Activated CD8-positive, alpha-beta T cell treated with anti-CD3 and anti-CD28 coated beads for 36 hours (primary cell): ENCODE data around the gene INAFM1. TPM values are rescaled to one million over a fixed set of nuclear protein-coding genes. Genes with fewer than 3 reads are reported as not detected.
"Not testable (repeated sequence)": the region's sequence is repeated elsewhere in the genome, so short reads cannot be mapped to it uniquely, and the experiment has no call there.

Source experiments
- ATAC-seq: fragments of 200-7000 bp; cut with Tn5 transposase; one replicate; pipeline ENCODE4 v1.10.0; 2021; ENCODE audit warnings: mild to moderate bottlenecking, moderate library complexity
- CTCF ChIA-PET: fragments of 350-600 bp; sonication (Branson Sonifier 250); formaldehyde crosslinking; loops from one replicate; lab custom pipeline; 2021; ENCODE audit warnings: antibody characterized with exemption; lab: Charles Lee
- POLR2A ChIA-PET: fragments of 350-600 bp; sonication (Branson Sonifier 250); formaldehyde crosslinking; loops from one replicate; lab custom pipeline; 2021; ENCODE audit warnings: antibody characterized with exemption; lab: Charles Lee
- DNase-seq: peaks from one replicate; pipeline ENCODE4 v3.0.0-alpha.2; 2020
- H3K27ac Mint-ChIP-seq: one replicate; pipeline ENCODE4 v1.8.0; 2021; ENCODE audit warnings: mild to moderate bottlenecking, mixed read lengths
- H3K27me3 Mint-ChIP-seq: one replicate; pipeline ENCODE4 v1.8.0; 2021; ENCODE audit warnings: mixed read lengths
- H3K36me3 Mint-ChIP-seq: one replicate; pipeline ENCODE4 v1.8.0; 2021; ENCODE audit warnings: low read depth, mixed read lengths
- H3K4me1 Mint-ChIP-seq: one replicate; pipeline ENCODE4 v1.8.0; 2021; ENCODE audit warnings: low read depth, mixed read lengths
- H3K4me3 Mint-ChIP-seq: one replicate; pipeline ENCODE4 v1.8.0; 2021; ENCODE audit warnings: mild to moderate bottlenecking, moderate library complexity, mixed read lengths
- H3K9me3 Mint-ChIP-seq: one replicate; pipeline ENCODE4 v1.8.0; 2021; ENCODE audit warnings: mixed read lengths
- intact Hi-C: fragments of 100-400 bp; cut with micrococcal nuclease; formaldehyde crosslinking; loops from one replicate; pipeline ENCODE4 v1.10.0; 2022
- total RNA-seq, 2 experiments: library from RNA; stranded (reverse); gene quantifications; one replicate each; pipeline ENCODE4 v1.2.3, GENCODE V29; 2021
- TF ChIP-seq, protein P1 (sequence below): fragments of 200-600 bp; IDR thresholded peaks from one replicate; pipeline ENCODE4 v1.8.0; 2022; ENCODE audit warnings: antibody characterized with exemption, mild to moderate bottlenecking

Gene INAFM1
- total RNA-seq, 2 experiments from 2014 or later, result 11.4 to 12.7 TPM

DNA sequence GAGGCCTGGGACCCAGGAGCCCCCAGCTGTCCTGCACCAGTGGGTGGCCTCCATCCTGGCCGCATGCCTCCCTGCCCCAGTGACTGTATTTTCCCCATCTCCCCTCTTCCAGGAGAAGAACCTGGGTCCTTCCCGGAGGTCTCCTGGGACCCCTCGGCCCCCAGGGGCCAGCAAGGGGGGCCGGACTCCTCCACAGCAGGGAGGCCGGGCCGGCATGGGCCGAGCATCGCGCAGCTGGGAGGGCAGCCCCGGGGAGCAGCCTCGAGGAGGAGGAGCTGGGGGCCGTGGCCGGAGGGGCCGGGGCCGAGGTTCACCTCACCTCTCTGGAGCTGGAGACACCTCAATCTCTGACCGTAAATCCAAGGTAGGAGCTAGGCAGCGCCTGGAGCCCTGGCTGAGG lies 14.2 kb upstream of the INAFM1 start:
- H3K27me3 Mint-ChIP-seq, result no peaks in the 10 kb centered on the region
- CTCF ChIA-PET, result interaction anchor here (2.1 kb wide), 1 partner anchor 16 kb away, joined by 6 read pairs; no protein-coding TSS in a partner anchor
- POLR2A ChIA-PET, result interaction anchor here (1.2 to 1.8 kb wide), 3 partner anchors 9 to 16 kb away, joined by 3 to 5 read pairs (median 4); no protein-coding TSS in a partner anchor
- DNase-seq (no peak), ATAC-seq (no peak)
- H3K36me3 Mint-ChIP-seq, result peaks cover 39% of the 10 kb centered on the region
- no peak overlapping the region for H3K4me3 Mint-ChIP-seq
- TF ChIP-seq, protein P1, sequence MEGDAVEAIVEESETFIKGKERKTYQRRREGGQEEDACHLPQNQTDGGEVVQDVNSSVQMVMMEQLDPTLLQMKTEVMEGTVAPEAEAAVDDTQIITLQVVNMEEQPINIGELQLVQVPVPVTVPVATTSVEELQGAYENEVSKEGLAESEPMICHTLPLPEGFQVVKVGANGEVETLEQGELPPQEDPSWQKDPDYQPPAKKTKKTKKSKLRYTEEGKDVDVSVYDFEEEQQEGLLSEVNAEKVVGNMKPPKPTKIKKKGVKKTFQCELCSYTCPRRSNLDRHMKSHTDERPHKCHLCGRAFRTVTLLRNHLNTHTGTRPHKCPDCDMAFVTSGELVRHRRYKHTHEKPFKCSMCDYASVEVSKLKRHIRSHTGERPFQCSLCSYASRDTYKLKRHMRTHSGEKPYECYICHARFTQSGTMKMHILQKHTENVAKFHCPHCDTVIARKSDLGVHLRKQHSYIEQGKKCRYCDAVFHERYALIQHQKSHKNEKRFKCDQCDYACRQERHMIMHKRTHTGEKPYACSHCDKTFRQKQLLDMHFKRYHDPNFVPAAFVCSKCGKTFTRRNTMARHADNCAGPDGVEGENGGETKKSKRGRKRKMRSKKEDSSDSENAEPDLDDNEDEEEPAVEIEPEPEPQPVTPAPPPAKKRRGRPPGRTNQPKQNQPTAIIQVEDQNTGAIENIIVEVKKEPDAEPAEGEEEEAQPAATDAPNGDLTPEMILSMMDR, result no peak
- peaks cover 36% of the 10 kb centered on the region for H3K4me1 Mint-ChIP-seq
- intact Hi-C loops, result no loop called here
- H3K9me3 Mint-ChIP-seq, result no peaks in the 10 kb centered on the region
- no peak overlapping the region for H3K27ac Mint-ChIP-seq

DNA sequence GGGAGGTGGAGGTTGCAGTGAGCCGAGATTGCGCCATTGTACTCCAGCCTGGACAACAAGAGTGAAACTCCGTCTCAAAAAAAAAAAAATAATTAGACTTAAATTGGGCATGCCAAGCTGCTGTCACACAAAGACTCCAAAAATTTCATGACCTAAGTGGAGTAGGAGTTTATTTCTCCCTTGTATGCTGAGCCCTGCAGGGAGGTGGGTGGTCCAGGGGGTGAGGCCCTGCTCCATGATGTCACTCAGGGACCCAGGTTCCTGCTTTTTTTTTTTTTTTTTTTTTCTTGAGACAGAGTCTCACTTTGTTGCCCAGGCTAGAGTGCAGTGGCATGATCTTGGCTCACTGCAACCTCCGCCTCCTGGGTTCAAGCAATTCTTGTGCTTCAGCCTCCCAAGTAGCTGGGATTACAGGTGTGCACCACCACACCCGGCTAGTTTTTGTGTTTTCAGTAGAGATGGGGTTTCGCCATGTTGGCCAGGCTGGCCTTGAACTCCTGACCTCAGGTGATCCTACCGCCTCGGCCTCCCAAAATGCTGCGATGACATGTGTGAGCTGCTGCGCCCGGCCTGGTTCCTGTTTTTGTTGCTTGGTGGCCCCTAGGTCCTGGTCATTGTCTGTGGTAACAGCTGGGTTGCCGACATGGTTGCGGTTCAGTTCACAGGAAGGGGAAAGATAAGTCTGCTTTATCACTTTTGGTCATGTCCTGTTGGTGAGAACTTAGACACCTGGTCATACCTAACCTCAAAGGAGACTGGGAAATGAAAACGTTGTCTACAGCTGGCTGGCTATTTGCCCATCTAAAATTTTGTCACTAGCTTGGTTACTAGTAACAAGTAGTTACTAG lies 12.5 kb upstream of the INAFM1 start:
- intact Hi-C loops, H3K27me3 Mint-ChIP-seq, ATAC-seq, DNase-seq, H3K27ac Mint-ChIP-seq, H3K4me3 Mint-ChIP-seq, H3K9me3 Mint-ChIP-seq: not testable (repeated sequence)
- ChIA-PET POLR2A (interaction anchor here (0.9 kb wide), 1 partner anchor 12 kb away, joined by 4 read pairs; no protein-coding TSS in a partner anchor), CTCF (interaction anchor here (1.2 to 2.1 kb wide), 2 partner anchors 18 to 24 kb away, joined by 3 to 6 read pairs; no protein-coding TSS in a partner anchor)
- Mint-ChIP-seq H3K4me1 (peaks cover 32% of the 10 kb centered on the region), H3K36me3 (peaks cover 44% of the 10 kb centered on the region)

DNA sequence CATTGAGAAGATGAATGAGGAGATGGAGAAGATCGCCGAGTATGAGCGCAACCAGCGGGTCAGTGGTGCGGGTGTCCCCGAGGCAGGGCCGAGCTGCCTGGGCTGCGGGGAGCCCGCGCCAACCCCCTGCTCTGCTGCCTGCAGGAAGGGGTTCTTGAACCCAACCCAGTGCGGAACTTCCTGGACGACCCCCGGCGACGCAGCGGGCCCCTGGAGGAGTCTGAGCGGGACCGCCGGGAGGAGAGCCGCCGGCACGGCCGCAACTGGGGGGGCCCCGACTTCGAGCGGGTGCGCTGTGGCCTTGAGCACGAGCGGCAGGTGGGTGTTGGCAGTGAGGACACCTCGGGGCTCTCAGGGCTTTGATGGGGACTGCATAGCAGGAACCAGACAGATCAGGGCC lies 10.1 kb upstream of the INAFM1 start:
- Mint-ChIP-seq H3K4me3 (no peak overlapping the region), H3K27ac (no peak overlapping the region), H3K36me3 (peaks cover 39% of the 10 kb centered on the region), H3K4me1 (peaks cover 8% of the 10 kb centered on the region), H3K9me3 (no peaks in the 10 kb centered on the region), H3K27me3 (no peaks in the 10 kb centered on the region)
- ChIA-PET CTCF (interaction anchor here (1.4 kb wide), 1 partner anchor 17 kb away, joined by 4 read pairs; no protein-coding TSS in a partner anchor), POLR2A (interaction anchor here (1.1 kb wide), 1 partner anchor 10 kb away, joined by 3 read pairs; the partner anchor contains the start of gene INAFM1)
- intact Hi-C loops, result no loop called here
- DNase-seq (no peak), ATAC-seq (no peak)
- TF ChIP-seq, protein P1, result no peak

DNA sequence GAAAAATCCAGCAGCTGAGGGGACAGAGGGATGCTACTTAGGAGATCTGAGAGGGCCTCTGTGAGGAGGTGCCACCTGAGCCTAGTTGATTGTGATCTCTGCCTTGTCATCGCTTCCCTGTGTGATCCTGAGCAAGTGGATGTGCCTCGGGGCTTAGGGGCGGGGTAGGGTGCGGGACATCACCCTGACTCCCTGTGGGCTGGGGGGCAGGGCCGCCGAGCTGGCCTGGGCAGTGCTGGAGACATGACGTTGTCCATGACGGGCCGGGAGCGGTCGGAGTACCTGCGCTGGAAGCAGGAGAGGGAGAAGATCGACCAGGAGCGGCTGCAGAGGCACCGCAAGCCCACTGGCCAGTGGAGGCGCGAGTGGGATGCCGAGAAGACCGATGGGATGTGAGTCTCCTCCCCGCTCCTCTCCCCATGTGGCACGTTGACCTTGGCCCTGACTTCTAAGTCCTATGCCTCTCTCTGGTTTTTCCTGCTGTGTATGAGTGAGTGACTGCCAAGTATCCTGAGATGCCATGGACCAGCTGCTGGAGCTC lies 8.2 kb upstream of the INAFM1 start:
- Mint-ChIP-seq H3K27me3 (no peaks in the 10 kb centered on the region), H3K4me3 (no peak overlapping the region), H3K9me3 (no peaks in the 10 kb centered on the region), H3K4me1 (no peaks in the 10 kb centered on the region), H3K27ac (no peak overlapping the region), H3K36me3 (peaks cover 27% of the 10 kb centered on the region)
- intact Hi-C loops, result no loop called here
- ChIA-PET POLR2A (no interaction called here), CTCF (interaction anchor here (1.6 kb wide), 1 partner anchor 22 kb away, joined by 4 read pairs; no protein-coding TSS in a partner anchor)
- ATAC-seq (no peak), DNase-seq (no peak)
- TF ChIP-seq, protein P1, result no peak

DNA sequence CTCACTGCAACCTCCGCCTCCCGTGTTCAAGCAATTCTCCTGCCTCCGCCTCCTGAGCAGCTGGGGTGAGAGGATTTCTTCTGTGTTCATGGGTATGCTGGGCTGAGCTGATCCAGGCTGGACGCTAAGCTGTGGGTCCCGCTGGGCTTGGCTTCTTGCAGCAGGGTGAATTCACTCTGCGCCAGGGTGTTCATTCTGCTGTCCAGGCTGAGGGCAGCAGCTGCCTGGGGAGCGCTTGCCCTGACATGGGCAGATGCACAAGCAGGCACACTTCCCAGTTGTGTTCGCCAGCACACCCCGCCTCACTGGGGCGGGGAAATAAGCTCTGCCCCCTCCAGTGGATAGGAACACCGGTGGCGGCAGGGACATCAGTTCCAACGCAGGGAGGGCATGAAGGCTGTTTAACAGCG lies 7.3 kb upstream of the INAFM1 start:
- Mint-ChIP-seq H3K4me3 (no peak overlapping the region), H3K27ac (no peak overlapping the region), H3K27me3 (no peaks in the 10 kb centered on the region), H3K4me1 (peaks cover 2% of the 10 kb centered on the region), H3K36me3 (peaks cover 24% of the 10 kb centered on the region), H3K9me3 (no peaks in the 10 kb centered on the region)
- POLR2A ChIA-PET, result no interaction called here
- no peak for ATAC-seq
- CTCF ChIA-PET, result interaction anchor here (0.5 kb wide), 1 partner anchor 249 kb away, joined by 3 read pairs; no protein-coding TSS in a partner anchor
- DNase-seq, result no peak
- TF ChIP-seq, protein P1, result no peak
- intact Hi-C loops, result no loop called here
